Epithelial cell of esophagus (primary cell): ENCODE measurements around the gene COPS6.

Experiments used
- DNase-seq: peaks from one replicate; pipeline ENCODE4 v3.0.0; 2010; ENCODE audit warnings: low read depth
- H3K4me3 ChIP-seq: 2 replicates; pipeline ENCODE4 v1.5.1; 2011; ENCODE audit warnings: mild to moderate bottlenecking, low read length, control low read depth
- TF ChIP-seq, protein P1 (sequence below): IDR thresholded peaks from 2 replicates; pipeline ENCODE4 v1.5.1; 2011; ENCODE audit warnings: low read depth, mild to moderate bottlenecking, low read length, control low read depth, inconsistent platforms; ENCODE audit not compliant: insufficient read depth; ENCODE audit errors: missing control alignments

Gene COPS6

DNA sequence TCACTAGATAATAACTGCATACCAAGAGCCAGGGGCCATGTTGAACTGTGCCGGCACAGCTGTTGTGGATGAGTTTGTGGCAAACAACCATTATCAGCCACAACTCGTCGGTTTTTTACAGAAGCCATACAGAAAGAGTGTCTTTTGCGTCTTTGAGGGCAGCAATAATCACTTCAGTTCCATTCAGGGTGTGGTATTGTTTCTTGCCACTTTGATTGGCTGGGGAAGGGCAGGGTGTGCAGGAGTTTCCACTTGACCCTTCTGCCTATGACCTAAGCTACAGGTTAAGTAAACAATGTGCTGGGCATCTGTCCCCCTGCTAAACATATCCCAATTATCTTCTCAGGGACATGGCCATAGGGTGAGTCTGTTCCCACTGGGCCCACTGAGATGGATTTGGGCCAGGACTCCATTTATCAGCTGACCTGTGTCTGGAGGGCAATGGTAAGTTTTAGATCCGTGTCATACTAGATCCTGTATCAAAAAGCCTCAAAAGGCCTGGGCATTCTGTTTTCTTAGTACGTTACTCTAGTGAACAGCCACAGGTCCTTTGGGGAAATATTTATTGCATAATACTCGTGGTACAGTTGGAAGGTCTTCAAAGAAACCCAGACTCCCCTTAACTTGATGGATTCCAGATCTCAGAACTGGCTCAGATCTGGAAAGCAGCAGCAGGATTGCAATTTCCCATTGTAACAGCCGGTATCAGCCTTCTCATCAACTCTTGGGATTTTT lies 23.1 kb upstream of the COPS6 start:
- TF ChIP-seq, protein P1, sequence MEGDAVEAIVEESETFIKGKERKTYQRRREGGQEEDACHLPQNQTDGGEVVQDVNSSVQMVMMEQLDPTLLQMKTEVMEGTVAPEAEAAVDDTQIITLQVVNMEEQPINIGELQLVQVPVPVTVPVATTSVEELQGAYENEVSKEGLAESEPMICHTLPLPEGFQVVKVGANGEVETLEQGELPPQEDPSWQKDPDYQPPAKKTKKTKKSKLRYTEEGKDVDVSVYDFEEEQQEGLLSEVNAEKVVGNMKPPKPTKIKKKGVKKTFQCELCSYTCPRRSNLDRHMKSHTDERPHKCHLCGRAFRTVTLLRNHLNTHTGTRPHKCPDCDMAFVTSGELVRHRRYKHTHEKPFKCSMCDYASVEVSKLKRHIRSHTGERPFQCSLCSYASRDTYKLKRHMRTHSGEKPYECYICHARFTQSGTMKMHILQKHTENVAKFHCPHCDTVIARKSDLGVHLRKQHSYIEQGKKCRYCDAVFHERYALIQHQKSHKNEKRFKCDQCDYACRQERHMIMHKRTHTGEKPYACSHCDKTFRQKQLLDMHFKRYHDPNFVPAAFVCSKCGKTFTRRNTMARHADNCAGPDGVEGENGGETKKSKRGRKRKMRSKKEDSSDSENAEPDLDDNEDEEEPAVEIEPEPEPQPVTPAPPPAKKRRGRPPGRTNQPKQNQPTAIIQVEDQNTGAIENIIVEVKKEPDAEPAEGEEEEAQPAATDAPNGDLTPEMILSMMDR: no peak

DNA sequence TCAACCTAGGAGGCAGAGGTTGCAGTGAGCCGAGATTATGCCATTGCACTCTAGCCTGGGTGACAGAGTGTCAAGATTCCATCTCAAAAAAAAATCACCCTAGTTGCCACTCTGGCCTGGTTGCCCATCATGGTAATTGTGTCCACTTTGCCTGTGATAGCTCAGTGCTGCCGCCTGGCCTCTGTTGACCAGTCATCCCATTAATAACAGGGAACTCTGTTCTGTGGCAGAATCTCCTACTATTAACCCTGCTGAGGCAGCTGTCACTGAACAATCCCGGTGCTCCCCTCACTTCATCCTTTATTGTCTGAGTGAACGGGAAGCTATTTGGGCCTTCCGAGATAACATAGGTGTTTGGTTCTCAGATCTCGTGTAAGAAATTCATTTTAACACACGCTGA lies 21.8 kb upstream of the COPS6 start:
- no peak overlapping the region for H3K4me3 ChIP-seq
- DNase-seq: no peak
- TF ChIP-seq, protein P1: no peak

More for the DNA sequence above, 23.1 kb upstream of the COPS6 start:
- H3K4me3 ChIP-seq: no peak overlapping the region
- DNase-seq: no peak

DNA sequence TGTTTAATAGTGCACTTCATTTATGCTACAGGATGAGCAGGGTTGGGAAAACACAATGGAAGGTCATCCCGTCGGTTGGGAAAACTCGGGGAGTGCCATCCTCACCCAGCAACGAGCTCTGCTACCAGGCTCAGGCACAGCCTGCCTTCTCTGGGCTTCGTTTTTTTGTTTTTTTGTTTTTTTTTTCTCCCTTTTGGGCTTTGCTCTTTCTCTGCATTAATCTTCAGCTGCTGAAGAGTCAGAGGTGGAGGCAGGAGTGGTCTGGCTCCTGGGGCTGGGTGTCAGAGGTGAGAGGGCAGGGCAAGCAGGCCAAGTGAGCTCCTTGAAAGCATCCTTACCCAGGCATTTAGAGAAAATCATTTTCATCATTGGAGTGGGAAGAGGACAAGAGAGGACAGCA lies 18.8 kb upstream of the COPS6 start:
- no peak for DNase-seq
- H3K4me3 ChIP-seq: no peak overlapping the region
- TF ChIP-seq, protein P1: no peak

DNA sequence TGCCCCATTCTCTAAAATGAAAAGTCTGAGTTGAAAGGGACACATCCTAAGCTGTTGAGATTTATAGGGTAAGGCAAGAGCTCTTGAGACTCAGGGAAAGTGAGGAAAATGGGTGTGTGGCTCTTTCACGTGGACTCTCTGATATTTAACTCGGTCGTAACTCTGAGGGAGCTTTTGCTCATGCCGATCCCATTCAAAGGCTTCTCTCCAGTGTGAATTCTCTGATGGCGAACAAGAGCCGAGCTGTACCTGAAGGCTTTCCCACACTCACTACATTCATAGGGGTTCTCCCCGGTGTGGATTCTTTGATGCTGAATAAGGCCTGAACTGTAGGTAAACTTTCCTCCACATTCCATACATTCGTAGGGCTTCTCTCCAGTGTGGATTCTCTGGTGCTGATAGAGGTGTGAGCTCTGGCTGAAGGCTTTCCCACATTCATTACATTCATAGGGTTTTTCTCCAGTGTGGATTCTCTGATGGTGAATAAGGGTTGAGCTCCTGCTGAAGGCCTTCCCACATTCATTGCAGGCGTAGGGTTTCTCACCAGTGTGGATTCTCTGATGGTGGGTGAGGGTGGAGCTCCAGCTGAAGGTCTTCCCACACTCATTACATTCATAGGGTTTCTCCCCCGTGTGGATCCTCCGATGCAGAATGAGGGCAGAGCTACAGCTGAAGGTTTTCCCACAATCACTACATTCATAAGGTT lies 17.6 kb upstream of the COPS6 start:
- no peak overlapping the region for H3K4me3 ChIP-seq
- TF ChIP-seq, protein P1: no peak
- no peak for DNase-seq

DNA sequence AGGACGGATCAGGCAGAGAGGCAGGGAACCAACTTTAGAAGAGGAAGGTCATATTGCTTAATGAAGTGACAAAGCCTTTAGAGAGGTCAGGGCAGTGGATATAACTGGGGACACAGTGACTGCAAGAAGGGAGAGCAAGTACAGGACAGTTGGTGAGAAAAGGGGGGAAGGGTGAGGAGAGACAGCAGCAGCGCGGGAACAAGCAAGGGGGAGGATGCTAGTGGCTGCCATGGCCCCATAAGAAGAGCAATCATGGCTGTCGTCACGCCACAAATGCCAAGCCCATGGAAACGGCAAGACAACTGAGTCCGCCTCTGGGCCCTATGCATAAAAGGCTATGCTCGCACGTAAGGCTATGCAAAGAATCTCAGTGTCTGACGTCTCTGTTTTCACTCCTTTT lies 16.3 kb upstream of the COPS6 start:
- TF ChIP-seq, protein P1: no peak
- no peak overlapping the region for H3K4me3 ChIP-seq
- DNase-seq: no peak

DNA sequence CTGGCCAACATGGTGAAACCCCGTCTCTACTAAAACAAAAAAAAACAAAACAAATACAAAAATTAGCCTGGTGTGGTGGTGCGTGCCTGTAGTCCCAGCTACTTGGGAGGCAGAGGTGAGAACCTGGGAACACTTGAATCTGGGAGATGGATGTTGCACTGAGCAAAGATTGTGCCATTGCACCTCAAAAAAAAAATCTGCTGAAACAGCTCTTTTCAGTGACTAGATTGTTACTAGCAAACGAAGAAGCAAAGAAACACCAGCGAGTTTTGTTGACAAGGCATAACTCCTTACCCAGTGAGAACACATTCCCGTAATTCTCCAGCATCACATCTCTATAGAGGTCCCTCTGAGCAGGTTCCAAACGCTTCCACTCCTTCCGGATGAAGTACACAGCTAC lies 13.9 kb upstream of the COPS6 start:
- TF ChIP-seq, protein P1: no peak
- H3K4me3 ChIP-seq: no peak overlapping the region
- DNase-seq: no peak

DNA sequence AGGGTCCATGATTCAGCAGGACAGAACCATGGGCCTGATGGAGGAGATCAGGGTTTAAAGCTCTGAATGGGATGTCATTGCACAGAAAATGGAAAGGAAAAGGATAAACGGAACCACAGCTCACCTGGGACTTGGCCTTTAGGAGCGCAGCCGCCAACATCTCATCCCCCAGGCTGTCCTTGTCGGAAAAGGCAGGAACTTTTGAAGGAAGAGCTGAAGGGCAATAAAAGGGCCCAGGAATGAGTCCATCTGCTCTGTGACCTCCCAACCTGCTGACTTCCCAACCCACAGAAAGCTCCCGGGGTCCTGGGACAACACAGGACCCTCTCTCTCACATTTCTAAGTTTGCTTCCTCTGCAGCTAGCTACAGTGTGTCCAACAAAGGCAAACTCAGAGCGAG lies 13.4 kb upstream of the COPS6 start:
- H3K4me3 ChIP-seq: no peak overlapping the region
- no peak for DNase-seq
- TF ChIP-seq, protein P1: no peak
